GM19372 (cell line): ENCODE results near the gene MTREX.
A peak's percentile ranks its signal among the peaks of the same experiment; 100 is the strongest.

Experiments used
- ATAC-seq: cut with Tn5 transposase; IDR thresholded peaks from one replicate; pipeline ENCODE4 v1.9.1; 2021; ENCODE audit warnings: mild to moderate bottlenecking, low read depth, moderate library complexity; ENCODE audit not compliant: unreplicated experiment

The MTREX gene

DNA sequence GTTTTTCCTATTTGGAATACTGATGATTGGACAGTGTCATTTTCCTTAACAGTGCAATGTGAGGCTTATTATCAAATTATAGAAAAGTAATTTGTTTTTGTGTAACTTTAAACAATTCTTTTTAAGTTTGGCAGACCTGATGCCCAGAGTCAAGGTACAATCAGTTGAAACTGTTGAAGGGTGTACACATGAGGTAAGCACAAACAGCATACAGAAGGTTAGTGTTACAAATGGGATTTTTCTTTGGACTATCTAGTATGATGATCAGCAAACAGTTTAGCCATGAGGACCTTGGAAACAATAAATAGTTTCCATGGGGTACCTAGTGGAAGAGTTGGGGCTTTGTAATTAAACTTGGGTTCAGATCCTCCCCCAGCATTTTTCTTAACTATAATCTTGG, 16.2 kb downstream of the MTREX start:
- ATAC-seq = no peak

- ATAC-seq = no peak
Observed at GRCh38 chr5:55324815-55325418, 17.1 kb downstream of the MTREX start.

GRCh38 chr5:55325621-55326020, 17.8 kb downstream of the MTREX start:
- no peak for ATAC-seq

GRCh38 chr5:55327281-55327680, 19.5 kb downstream of the MTREX start:
- no peak for ATAC-seq

GRCh38 chr5:55331321-55331720, 23.5 kb downstream of the MTREX start:
- ATAC-seq = no peak

DNA sequence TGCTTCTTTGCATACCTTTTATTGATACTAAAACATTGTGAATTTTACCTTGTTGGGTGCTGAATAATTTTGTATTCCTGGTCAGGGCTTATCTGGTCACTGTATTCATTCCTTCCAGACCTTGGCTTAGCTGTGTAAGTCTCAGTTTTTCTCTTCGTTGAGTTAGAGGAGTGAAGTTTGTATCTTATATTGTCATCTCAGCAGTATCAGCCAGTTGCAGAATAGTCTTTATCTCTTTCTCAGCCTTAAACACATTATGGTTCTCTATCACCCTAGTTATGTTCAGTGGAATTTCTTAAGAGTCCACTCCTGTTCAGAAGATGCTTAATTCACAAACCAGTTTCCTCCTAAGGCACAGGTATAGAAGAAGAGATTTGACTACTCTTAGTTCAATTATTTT, 25.2 kb downstream of the MTREX start:
- no peak for ATAC-seq

DNA sequence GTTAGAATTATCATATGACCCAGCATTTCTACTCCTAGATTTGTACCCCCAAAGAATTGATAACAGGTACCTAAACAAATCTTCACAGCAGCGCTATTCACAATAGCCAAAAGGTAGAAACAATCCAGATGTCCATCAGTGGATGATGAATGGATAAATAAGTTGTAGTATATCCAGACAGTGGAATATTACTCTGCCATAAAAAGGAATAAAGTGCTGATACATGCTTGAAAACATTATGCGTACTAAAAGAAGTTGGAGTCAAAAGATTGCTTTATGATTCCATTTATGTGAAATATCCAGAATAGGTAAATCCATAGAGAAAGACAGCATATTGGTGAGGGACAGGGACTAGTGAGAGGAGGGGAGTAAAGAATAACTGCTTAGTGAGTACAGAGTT, 26.0 kb downstream of the MTREX start:
- no peak for ATAC-seq

DNA sequence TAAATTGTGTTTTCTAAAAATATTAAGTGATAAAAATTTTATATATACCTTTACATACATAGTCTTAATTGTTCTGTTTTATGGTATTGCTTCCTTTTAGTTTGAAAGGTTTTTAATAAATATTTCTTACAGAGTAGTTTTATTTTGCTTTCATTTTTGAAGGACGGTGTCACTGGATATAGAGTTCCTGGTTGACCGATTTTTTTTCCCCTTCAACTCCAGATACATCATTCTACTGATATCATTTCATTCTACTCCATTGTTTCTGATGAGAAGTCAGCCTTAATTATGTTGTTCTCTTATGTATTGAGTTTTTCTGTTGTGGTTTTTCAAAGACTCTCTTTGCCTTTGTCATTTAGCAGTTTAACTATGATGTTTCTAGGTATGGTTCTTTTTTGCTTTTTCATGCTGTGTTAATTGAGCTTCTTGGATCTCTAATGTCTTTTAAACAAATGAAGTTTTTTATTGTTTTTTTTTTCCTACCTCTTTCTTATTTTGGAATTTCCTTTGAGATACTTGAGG, 30.4 kb downstream of the MTREX start:
- ATAC-seq = no peak

DNA sequence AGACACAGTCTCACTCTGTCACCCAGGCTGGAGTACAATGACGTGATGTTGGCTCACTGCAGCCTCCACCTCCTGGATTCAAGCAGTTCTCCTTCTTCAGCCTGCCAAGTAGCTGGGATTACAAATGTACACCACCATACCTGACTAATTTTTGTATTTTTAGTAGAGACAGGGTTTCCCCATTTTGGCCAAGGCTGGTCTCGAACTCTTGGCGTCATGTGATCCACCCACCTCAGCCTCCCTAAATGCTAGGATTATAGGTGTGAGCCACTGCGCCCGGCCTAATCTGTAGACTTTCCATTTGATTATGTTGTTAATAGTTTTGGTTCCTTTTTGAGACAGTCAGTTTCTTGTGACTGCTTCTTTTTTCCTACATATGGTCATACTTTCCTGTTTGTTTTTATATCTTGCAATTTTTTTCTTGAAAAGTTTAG, 31.0 kb downstream of the MTREX start:
- ATAC-seq = peak; percentile 89

DNA sequence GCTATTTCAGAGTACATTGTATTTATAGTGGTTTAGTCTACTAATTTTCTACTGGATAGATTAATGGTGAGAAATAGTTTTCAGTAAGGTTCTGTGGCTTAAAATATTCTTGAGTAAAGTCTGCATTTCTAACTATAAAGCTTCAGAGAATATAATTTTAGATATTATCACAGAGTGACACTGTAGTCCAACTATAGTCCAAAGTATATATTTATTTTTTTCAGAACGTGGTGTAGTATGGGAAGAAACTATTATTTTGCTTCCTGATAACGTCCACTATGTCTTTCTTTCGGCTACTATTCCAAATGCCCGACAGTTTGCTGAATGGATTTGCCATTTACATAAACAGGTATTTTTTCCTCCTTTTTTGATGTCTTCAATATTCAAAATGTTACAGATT, 35.3 kb downstream of the MTREX start:
- no peak for ATAC-seq

- no peak for ATAC-seq
Observed at GRCh38 chr5:55343609-55344008, 35.8 kb downstream of the MTREX start.

DNA sequence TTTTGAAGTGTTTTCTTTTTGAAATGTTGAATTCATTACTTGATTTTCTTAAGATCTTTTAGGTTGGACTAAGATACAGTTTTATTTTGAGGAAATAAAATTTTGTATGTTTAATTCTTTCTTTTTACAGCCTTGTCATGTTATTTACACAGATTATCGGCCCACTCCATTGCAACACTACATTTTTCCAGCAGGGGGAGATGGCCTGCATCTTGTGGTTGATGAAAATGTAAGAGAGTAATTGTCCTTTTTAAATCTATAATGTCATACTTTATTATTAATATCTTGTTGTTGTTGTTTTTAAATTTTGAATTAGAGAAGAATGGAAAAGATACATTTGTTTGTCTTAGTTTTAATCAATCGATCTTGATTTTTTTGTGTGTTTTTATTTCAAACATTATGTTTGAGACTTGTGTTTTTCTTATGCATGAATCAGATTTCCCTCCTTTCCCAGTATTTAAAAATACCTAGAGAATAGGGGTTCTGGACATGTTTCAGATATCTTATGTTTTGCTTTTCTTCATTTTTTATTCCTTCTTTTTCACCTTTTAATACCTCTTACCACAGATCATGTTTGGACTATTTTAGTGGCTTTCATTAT, 36.7 kb downstream of the MTREX start:
- ATAC-seq = no peak

- ATAC-seq = no peak
Observed at GRCh38 chr5:55345327-55345726, 37.5 kb downstream of the MTREX start.

DNA sequence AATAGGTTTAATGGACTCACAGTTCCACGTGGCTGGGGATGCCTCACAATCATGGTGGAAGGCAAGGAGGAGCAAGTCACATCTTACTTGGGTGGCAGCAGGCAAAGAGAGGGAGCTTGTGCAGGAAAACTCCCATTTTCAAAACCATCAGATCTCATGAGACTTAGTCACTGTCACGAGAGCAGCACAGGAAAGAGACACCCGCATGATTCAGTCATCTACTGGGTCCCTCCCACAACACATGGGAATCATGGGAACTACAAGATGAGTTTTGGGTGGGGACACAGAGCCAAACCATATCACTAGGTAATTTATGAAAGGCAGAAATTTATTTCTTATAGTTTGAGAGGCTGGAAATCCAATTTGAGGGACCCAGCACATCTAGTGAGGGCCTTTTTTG, 40.0 kb downstream of the MTREX start:
- no peak for ATAC-seq

GRCh38 chr5:55350754-55351153, 43.0 kb downstream of the MTREX start:
- no peak for ATAC-seq

GRCh38 chr5:55356896-55357295, 49.1 kb downstream of the MTREX start:
- no peak for ATAC-seq

GRCh38 chr5:55360190-55360589, 52.4 kb downstream of the MTREX start:
- ATAC-seq = no peak

GRCh38 chr5:55363856-55364255, 56.1 kb downstream of the MTREX start:
- ATAC-seq = no peak

DNA sequence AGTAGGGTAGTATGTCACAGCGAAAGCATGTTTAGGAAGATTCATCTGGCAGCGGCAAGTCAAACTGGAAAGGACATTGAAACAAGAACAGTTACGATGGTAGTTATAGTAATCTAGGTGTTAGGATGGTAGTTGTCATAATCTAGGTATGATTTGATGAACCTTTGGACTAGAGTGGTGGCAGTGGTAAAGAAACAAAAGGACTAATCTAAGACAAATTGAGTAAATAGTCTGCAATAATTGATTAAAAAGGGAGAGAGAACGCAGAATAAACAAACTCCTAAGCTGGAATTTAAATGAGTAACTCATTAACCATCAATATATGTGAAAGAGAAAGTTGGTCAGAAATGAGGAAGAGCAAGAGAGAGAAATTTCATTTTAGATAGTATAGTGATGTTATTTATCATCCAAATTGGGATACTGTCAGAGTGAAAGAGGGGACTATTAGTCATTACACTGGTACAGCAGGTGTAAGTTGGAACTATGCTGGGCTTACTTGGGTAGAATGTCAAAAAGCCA, 56.8 kb downstream of the MTREX start:
- peak; percentile 90 for ATAC-seq

DNA sequence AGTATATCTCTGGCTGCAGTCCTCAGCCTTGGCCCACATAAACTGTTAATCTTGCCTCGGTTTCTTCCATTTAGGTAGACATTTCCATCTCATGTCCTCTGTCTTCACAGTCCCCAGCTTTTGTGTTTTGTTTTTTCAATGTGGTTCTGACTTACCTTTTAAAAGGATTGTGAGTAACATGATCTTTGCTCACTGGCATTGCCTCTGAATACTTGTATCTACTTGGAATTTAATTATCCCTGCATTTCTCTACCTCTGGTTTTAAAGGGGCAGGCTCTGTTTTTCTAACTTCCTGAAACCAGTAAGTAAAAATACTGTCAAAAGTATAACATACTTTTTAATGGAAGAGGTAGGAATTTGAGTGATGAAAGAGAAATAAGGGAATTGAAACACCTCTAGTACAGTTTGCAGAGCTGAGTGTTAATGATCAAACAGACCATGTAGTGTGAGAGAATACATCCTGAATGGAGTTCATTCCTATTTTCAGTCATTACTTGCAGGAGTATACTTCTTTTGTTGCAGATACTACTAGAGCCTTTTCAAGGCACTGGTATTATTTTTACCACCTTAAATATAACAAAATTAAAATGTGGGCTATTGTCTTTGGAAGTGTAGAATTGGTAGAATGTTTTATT, 62.6 kb downstream of the MTREX start:
- no peak for ATAC-seq

GRCh38 chr5:55371145-55371544, 63.4 kb downstream of the MTREX start:
- no peak for ATAC-seq
